Measurements from ENCODE around the gene TRRAP.

TRRAP gene

DNA sequence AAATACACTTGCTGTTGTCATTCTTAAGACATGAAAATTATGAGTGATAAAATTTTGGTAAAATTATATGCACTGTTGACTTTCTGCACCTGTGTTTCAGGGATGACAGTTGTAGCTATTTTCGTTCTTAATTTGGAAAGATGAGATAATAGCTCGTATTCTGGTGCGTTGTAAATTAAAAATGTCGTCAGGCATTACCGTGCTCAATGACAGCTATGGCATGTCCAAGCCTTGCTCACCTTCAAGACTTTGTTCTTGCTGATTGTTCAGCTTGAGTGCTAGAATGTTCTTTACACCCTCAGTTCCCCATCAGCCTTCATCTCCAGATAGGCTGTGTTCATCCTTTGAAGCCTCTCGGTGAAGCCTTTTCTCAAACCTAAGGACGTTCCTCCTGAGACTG lies 21.5 kb downstream of the TRRAP start:
- no peak for DNase-seq

DNA sequence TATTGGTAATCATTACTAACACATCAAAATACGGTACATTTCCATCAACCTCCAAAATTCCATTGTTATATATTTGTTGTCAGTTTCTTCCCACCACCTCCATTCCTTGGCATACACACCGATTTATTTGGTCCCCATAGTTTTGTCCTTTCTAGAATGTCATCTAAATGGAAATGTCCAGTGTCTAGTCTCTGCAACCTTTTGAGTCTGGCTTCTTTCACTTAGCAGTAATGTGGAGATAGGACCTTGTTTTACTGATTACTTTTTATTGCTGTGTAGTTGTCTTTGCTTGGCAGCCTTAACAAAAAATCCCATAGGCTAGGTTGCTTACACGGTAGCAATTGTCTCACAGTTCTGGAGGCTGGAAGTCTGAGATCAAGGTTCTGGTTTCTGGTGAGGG lies 22.5 kb downstream of the TRRAP start:
- DNase-seq = no peak

DNA sequence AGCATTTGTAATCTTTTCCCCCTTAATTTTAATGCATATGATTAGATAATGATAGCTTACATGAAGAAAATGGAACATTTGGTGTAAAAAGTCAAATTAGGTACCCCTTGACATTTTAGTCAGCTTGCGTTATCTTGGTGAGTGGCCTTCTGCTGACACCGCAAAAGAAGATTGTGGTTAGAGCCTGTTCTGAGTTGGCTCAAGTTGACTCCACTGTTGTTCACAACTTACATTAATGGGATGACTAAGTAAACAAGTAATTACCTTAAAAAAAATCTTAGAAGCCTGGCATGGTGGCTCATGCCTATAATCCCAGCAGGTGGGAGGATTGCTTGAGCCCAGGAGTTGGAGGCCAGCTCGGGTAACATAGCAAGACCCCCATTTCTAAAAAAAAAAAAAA lies 24.2 kb downstream of the TRRAP start:
- DNase-seq = no peak

DNA sequence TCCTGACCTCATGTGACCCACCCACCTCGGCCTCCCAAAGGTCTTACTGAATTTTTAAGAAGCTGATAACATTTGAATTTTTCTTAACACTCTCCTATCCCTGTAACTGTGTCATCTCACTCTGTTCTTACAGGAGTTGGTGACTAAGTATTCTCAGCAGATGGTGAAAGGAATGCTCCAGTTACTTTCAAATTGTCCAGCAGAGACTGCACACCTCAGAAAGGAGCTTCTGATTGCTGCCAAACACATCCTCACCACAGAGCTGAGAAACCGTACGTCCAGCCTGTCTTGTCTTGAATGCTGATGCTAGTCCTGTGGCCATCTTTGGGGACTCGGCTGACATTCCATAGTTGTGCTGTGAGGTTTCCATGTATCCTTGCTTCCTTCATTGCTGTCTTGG lies 24.9 kb downstream of the TRRAP start:
- DNase-seq = no peak

DNA sequence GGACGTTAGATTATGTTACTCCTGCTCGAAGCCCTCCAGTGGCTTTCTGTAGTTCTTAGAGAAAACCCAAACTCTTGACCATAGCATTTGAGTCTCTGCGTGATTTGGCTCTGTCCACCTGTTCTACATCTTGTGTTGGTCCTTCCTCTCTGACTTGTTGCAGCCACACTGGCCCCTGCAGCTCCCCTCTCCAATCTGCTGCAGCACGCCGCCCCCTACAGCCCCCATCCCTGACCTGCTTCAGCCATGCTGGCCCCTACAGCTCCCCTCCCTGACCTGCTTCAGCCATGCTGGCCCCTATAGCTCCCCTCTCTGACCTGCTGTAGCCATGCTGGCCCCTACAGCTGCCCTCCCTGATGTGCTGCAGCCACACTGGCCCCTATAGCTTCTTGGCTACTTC lies 29.2 kb downstream of the TRRAP start:
- DNase-seq = no peak

DNA sequence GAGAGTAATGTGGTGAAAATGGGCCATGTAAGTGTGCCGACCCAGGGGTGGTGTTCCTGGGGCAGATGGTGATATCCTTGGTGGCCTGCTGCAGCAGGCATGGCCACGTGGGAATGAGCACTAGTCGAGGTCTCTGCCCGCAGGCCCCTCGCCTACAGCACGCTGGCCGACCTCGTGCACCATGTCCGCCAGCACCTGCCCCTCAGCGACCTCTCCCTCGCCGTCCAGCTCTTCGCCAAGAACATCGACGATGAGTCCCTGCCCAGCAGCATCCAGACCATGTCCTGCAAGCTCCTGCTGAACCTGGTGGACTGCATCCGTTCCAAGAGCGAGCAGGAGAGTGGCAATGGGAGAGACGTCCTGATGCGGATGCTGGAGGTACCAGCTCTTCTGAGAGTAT lies 30.3 kb downstream of the TRRAP start:
- DNase-seq = no peak

DNA sequence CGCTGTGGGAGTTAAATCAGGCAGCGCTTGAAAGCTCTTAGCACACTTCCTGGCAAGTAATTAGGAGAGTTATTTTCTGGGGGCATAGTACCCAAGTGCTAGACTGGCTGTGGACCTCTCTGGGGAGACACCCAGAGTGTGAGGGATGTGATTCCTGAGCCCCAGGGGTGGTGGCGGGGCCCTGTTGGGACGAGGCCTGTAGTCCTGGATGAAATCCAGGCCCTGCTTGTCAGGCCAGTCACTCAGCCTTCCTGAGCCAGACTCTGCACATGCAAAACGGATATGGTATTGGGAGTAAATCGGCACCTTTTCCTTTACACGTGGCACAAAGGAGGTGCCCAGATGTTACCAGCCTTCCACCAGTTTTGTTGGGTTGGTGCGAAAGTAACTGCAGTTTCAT lies 31.2 kb downstream of the TRRAP start:
- DNase-seq = no peak

DNA sequence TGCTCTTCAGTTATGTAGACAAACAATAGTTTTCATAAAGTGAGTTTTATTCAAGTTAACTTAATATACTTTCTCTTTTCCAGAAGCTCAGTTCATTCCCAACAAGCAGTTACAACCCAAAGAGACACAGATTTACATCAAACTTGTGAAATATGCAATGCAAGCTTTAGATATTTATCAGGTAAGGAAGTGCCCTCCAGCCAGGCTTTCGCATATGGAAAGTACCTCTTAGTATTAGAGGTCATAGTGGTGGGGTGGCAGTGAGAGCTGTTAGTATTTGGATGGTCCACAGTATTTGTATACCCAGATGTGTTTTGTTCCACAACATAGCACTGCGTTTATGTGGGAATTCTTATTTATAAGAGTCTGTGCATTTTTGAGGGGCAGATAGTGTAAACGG lies 32.1 kb downstream of the TRRAP start:
- DNase-seq = no peak

DNA sequence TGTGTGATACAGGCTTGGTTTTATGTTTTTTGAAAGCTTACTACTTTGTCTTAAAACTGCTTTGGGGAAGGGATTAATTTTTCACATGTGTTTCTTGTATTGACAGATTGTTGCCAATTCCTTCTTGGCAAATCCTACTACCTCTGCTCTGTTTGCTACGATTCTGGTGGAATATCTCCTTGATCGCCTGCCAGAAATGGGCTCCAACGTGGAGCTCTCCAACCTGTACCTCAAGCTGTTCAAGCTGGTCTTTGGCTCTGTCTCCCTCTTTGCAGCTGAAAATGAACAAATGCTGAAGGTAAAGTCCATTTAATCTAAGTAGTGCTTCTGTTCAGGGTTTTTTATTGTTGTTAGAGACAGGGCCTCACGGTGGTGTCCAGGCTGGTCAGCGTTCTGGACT lies 33.6 kb downstream of the TRRAP start:
- DNase-seq = peak in 1 of 56 donors; percentile 6

DNA sequence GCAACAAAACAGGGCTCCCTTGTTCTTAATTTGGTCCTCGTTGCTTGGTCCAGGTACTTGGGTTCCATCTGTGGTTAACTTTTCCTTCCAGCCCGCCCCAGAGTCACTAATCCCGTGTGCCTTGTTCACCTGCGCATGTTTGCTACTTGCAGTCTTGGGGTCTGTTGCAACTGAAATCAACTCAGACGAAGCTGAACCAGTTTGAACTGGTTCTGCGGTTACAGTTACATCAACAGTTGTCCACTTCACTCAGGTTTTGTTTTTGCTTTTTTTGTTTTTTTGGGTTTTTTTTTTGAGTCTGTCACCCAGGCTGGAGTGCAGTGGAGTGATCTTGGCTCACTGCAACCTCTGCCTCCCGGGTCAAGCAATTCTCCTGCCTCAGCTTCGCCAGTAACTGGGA lies 34.7 kb downstream of the TRRAP start:
- no peak for DNase-seq

DNA sequence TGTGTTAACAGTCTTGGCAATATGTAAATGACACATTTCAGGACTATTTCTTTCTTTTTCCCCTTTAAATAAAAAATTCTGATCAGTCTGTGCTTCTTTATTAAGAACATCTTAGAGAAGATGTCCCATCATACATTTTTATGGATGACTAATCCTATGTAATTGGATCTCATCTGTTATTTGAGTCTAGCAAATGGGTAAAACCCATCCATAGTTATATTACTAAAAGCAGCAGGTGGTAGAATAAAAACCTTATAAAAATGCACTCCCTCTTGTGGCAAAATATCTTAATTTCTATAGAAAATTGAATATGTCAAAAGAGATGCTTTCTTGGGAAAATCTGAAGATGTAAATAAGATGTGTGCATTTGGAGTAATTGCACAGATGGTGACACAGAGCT lies 35.3 kb downstream of the TRRAP start:
- no peak for DNase-seq

DNA sequence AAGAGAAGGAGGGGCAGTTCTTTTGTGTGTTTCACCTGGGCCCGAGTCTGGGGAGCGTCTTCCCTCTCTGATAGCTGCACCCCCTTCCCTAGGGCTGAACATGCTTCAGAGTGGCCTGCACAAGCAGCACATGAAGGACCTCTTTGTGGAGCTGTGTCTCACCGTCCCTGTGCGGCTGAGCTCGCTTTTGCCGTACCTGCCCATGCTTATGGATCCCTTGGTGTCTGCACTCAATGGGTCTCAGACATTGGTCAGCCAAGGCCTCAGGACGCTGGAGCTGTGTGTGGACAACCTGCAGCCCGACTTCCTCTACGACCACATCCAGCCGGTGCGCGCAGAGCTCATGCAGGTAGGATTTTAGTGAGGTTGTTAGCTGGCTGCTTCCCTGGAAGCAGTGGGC lies 39.0 kb downstream of the TRRAP start:
- DNase-seq = no peak

DNA sequence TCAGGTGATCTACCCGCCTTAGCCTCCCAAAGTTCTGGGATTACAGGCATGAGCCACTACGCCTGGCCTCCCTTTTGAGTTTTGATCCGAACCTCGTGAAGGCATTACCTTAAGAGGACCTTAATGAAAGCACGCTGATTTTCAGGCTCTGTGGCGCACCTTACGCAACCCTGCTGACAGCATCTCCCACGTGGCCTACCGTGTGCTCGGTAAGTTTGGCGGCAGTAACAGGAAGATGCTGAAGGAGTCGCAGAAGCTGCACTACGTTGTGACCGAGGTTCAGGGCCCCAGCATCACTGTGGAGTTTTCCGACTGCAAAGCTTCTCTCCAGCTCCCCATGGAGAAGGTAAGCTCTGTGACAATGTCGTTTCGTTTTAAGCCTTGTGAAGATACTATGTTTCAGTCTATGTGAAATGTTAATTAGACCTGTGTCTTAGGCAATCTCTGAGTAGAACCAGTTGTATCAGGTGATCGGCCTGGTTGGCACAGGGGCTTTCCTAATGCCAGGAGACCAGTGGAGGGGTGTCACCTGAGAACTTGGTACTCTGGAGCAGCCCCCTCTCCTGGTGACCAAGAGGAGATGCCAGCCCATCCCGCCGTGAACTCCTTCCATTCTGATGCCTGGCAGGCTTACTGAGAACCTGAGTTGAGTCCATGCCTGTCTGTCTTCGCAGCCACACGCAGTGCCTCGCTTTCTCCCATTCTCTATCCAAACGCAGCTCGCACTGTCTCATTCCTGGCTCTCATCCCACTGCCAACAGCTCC lies 43.5 kb downstream of the TRRAP start:
- DNase-seq = no peak

DNA sequence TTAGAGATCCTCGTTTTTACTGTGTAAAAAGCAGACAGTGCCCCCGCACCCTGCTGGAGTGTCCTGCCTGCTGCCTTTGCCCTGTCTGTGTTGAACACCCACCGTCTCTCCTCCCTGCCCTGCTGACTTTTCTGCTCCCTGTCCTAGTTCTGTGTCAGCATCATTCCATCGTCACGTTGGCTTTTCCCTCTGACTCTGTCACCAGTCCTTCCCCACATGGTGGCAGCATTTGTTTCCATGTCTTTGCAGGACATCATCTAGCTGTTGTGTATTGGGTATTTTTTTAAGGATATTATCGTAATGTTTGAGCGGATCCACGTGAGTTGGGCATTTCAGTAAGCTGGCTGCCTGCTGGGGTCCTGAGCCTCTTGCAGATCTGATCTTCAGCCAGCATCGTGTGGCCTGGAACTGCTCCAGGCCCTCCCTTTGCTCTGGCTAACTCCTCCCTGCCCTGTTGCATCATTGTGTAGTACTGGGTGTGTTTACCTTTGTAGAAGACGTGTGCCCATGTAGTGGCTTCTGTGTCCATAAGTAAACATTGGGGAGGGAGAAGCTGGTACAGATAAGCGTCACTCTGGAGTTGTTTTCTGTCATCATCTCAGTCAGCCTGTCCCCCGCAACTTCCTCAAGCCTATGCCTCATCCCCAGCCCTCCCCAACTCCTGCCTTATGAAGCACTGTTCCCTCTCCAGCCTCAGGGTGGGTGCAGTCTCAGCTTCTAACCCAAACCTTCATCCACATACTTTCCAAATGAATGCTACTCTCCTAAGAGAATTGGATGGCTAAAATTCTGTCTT lies 44.3 kb downstream of the TRRAP start:
- peak in 10 of 56 donors; percentile 3 to 29 (median 10) for DNase-seq

DNA sequence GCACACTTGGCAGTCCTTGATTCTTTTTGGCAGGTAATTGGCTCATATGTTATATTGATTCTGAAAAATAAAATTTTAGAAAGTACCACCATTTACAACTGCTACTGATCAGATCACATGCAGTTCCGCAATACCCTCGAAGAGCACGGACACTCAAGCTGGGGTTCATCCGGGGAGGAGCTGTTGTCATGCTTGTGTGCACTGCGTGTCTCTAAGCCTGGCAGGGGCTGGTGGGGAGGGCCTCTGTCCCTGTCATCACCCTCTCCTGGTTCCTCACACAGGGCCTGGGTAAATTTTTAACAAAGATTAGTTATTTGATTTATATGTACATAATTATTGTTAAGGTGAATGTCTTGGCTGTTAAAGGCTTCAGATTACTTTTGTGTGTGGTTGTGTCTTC lies 45.2 kb downstream of the TRRAP start:
- DNase-seq = no peak

DNA sequence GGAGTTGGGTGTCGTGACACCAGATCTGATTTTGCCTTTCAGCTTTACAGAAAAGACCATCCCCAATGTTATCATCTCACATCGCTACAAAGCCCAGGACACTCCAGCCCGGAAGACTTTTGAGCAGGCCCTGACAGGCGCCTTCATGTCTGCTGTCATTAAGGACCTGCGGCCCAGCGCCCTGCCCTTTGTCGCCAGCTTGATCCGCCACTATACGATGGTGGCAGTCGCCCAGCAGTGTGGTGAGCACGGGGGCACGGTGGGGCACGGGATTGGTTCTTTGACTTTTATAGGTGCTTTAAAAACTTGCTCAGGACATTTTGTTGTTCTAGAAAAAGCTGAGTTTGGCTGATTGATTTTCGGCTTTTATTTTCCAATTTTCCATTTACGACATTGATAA lies 48.8 kb downstream of the TRRAP start:
- no peak for DNase-seq

DNA sequence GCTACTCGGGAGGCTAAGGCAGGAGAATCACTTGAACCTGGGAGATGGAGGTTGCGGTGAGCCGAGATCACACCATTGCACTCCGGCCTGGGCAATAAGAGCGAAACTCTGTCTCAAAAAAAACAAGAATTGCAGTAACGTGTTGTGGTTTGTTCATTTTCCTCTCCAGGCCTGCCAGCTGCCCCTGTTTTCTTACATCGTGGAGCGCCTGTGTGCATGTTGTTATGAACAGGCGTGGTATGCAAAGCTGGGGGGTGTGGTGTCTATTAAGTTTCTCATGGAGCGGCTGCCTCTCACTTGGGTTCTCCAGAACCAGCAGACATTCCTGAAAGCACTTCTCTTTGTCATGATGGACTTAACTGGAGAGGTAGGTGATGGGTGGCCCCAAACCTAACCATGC lies 52.1 kb downstream of the TRRAP start:
- DNase-seq = no peak

DNA sequence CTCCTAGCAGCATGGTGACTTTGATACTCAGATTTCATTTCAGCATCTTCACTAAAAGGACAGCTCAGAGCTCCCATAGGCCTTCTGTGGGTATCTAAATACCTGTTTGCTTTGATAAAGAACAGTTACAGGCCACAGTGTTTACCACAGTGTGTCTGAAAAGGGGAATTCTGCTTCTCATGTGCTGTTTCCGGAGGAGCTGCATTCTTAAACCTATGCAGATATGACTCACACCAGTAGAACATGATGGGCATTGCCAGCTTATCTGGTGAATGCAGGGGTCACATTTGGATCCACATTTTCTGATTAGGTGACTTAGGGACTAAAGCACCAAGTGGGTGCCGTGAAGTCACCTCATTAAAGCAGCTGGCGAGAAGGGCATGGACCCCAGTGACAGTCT lies 52.6 kb downstream of the TRRAP start:
- DNase-seq = no peak

DNA sequence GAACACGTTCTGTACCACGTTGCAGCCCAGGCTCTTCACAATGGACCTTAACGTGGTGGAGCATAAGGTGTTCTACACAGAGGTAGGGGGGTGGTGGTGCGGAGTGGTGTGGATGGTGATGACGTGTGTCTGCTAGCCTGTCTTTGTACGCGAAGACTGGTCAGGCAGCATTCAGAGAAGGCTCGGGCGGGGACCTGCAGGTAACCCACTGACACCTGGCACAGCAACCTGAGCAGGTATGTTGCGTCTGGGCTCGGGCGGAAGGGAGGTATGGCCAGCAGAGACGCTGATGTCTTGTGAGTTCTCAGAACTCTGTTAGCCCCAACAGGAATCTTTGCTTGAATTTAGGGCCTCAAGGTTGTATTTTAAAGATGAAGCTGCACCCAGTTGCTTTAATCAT lies 55.0 kb downstream of the TRRAP start:
- DNase-seq = no peak

DNA sequence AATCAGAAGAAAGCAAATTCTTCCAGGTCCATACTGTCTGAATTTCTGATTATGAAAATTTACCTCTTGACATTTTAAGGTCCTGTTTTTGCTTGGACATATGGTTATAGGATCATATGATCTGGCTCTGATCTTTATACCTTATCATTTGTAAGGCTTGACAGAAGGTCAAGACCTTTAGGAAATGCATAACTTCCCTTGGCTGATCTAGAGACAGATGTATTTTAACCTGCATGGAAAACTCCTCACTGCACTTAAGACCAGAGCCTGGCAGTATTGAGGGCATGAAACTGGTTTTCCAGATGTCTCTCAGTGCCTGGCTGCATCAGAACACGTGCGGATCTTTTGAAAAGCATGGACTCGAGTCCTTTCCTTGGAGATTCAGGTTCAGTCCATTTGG lies 55.9 kb downstream of the TRRAP start:
- no peak for DNase-seq

DNA sequence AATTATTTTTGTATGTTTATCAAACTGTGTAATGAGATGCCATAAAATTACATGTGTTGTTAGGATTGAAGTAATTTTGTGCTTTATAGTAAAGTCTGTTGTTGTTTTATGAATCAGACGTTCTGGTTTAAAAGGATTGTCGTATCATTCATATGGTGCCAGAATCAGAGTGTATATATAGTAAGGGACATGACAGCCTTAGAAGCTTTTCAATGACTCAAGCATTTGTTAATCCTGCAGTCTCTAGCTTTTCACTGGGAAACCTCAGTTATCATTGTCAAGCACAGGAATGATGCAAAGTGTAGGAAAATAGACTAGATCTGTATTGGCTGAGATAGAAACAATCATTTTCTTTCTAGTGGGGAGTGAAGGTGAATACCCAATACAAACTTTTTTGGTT lies 57.5 kb downstream of the TRRAP start:
- DNase-seq = no peak

DNA sequence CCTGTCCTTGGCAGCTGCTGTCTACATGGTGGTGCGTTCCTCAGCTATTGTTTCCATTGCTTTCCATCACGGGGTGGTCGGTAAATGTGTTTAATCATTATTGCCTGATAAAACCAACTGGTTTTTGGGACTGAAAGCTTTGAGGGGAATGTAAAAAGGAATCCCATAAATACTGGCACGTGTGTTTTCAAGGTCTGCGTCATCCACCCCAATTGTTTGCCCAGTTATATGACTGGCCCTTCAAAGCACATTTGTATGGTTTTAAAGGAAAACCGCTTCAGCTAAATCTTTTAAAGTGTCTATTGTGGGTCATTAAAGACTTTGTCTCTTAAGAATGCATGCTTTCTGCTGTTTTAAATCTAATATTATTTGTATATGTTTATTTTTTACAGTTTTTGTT lies 65.0 kb downstream of the TRRAP start:
- DNase-seq = no peak

DNA sequence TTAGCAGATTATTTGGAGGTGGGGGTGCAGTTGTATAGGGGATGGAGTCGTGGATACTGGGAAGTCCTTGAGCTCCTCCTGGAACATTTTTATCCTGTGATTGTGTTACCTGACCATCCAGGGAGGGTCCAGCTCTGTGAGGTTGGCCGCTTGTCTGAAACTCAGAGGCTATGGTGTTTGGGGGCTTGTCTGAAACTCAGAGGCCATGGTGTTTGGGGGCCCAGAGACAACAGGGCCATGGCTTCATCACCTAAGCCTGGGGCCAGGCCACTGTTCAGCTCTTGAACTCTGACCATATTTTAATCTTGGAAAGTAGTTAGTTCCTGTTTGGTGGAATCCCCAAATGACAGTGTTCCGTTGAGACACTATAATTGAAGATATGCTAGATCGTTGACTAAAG lies 66.1 kb downstream of the TRRAP start:
- no peak for DNase-seq
